HL-60 (cell line): Measurements from ENCODE around the gene KRT4.

Source experiments
- DNase-seq, 2 experiments: peaks; one replicate each; pipeline ENCODE4 v3.0.0-alpha.2; 2010 to 2020; ENCODE audit warnings: low read depth in 1 of 2, low spot score in 1 of 2
- H3K27ac ChIP-seq: fragments of 250-450 bp; sonication (Bioruptor Pico); replicated peaks from 2 replicates; pipeline ENCODE4 v1.5.1; 2020; ENCODE audit warnings: mild to moderate bottlenecking, moderate library complexity
- H3K27me3 ChIP-seq: fragments of 250-450 bp; sonication (Bioruptor Pico); 2 replicates; pipeline ENCODE4 v1.5.1; 2021; ENCODE audit warnings: mild to moderate bottlenecking, moderate library complexity; ENCODE audit not compliant: insufficient read depth, poor library complexity, severe bottlenecking
- H3K4me3 ChIP-seq: replicated peaks from 2 replicates; pipeline ENCODE4 v1.5.1; 2011; ENCODE audit warnings: mild to moderate bottlenecking, control low read depth, low read length; ENCODE audit not compliant: insufficient read depth
- CTCF ChIP-seq: IDR thresholded peaks from one replicate; pipeline ENCODE4 v1.5.1; 2011; ENCODE audit warnings: low read length, control low read depth, inconsistent platforms; ENCODE audit not compliant: insufficient read depth
- GABPA ChIP-seq: IDR thresholded peaks from 2 replicates; pipeline ENCODE4 v1.6.1; 2012; ENCODE audit warnings: low read depth
- POLR2AphosphoS5 ChIP-seq: IDR thresholded peaks from 2 replicates; pipeline ENCODE4 v1.6.1; 2012; ENCODE audit warnings: low read depth
- REST ChIP-seq: IDR thresholded peaks from 2 replicates; pipeline ENCODE4 v1.6.1; 2012; ENCODE audit warnings: low read depth; ENCODE audit not compliant: insufficient replicate concordance
- SPI1 ChIP-seq: IDR thresholded peaks from 2 replicates; pipeline ENCODE4 v1.6.1; 2012; ENCODE audit warnings: low read depth, mild to moderate bottlenecking, borderline replicate concordance

The KRT4 gene

GRCh38 chr12:52817003-52817698 is 3.2 kb upstream of the KRT4 start:
- H3K27me3 ChIP-seq = peaks cover 2% of the 10 kb centered on the region
- DNase-seq = no peak
- no peak overlapping the region for H3K4me3 ChIP-seq
- TF ChIP-seq CTCF (no peak), REST (no peak), SPI1 (no peak), GABPA (no peak), POLR2AphosphoS5 (no peak)
- H3K27ac ChIP-seq = no peak overlapping the region

DNA sequence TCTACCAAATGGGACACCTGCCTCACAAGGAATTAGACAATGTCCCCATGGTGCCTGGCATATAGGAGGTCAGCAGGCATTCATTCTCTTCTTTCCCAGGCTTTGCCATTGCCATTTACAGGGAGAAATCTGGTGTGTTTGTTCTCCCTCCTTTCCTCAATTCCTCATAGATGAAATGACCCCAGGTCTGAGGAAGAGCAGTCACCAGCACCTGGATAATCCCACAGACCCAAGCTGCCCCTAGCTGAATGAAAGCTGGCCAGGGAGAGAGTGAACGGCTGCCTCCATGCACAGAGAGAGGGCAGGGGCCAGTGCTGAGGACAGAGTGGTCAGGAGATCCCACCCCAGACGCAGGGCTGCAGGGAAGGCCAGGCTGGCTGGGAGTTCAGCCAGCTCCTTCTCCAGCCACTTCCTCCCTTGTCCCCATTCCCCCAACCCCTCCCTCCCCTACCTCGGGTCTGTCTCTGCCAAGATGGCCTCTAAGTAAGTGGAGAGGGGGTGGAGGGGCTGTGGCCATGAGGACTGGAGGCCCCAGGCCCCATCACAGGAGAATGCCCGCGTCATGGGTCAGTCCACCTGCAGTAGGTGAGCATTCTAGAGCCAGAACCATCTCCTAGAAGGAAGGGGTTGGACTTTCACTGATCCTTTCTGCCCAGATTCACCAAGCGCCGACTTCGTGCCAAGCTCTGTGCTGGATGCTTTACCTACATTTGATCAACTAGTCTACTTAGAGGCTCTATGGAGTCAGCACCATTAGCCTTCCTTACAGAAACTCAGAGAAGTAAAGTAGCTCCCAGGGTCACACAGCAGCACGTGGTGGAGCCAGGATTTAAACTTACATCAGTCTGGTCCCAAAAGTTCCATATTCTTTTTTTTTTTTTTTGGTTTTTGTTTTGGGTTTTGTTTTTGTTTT is 2.0 kb upstream of the KRT4 start:
- Histone ChIP-seq H3K4me3 (no peak overlapping the region), H3K27me3 (peaks cover 1% of the 10 kb centered on the region), H3K27ac (no peak overlapping the region)
- no peak for DNase-seq
- TF ChIP-seq REST = no peak
- no peak for TF ChIP-seq POLR2AphosphoS5

DNA sequence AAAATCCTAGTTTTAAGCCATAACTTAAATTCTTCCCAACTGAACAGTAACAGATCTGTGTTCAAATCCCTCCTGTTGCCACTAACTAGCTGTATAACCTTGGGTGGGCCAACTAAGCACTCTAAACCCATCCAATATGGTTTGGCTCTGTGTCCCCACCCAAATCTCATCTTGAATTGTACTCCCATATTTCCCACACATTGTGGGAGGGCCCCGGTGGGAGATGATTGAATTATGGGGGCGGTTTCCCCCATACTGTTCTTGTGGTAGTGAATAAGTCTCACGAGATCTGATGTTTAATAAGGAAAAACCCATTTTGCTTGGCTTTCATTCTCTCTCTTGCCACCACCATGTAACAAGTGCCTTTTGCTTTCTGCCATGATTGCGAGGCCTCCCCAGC is 1.2 kb upstream of the KRT4 start:
- Histone ChIP-seq H3K27me3 (no peaks in the 10 kb centered on the region), H3K4me3 (no peak overlapping the region), H3K27ac (no peak overlapping the region)
- TF ChIP-seq REST = no peak
- no peak for TF ChIP-seq CTCF
- no peak for TF ChIP-seq POLR2AphosphoS5
- no peak for TF ChIP-seq GABPA
- TF ChIP-seq SPI1 = no peak
- no peak for DNase-seq
